IPS DF 6.9 (cell line): Measurements from ENCODE around the gene CASQ2.

Experiments used
- DNase-seq: peaks from one replicate; pipeline ENCODE4 v3.0.0-alpha.2; 2013; ENCODE audit warnings: low read depth, low spot score
- H3K27ac ChIP-seq: one replicate; pipeline ENCODE4 v1.5.1; 2013; ENCODE audit warnings: low read length, control low read depth
- H3K27me3 ChIP-seq: 2 replicates; pipeline ENCODE4 v1.6.1; 2013; ENCODE audit warnings: mild to moderate bottlenecking, low read length; ENCODE audit not compliant: control insufficient read depth, insufficient read depth
- H3K36me3 ChIP-seq: 2 replicates; pipeline ENCODE4 v1.6.1; 2013; ENCODE audit warnings: low read length; ENCODE audit not compliant: control insufficient read depth, insufficient read depth
- H3K4me1 ChIP-seq: 2 replicates; pipeline ENCODE4 v1.6.1; 2013; ENCODE audit warnings: low read length; ENCODE audit not compliant: control insufficient read depth, insufficient read depth
- H3K4me3 ChIP-seq: 2 replicates; pipeline ENCODE4 v1.5.1; 2013; ENCODE audit warnings: mild to moderate bottlenecking, low read length
- H3K9me3 ChIP-seq: 2 replicates; pipeline ENCODE4 v1.6.1; 2013; ENCODE audit warnings: low read length, inconsistent platforms; ENCODE audit not compliant: control insufficient read depth, insufficient read depth
- WGBS: extraction: QIAGEN DNeasy Blood & Tissue Kit; methylation state at CpG from one replicate; pipeline ENCODE4 v1.1.7; 2013; ENCODE audit warnings: mixed read lengths, missing lambda C conversion rate; ENCODE audit not compliant: insufficient read length, insufficient coverage; 5-methylcytosine and 5-hydroxymethylcytosine counted together

The CASQ2 gene

GRCh38 chr1:115797486-115797885 is 29.0 kb upstream of the CASQ2 start:
- no peaks in the 10 kb centered on the region for H3K27me3 ChIP-seq
- H3K4me1 ChIP-seq: 0 out of 2 replicates have a peak, but pooled peaks cover 3% of the 10 kb centered on the region
- WGBS: no CpG with 5 or more reads among the region's 4 CpGs
- no peak for DNase-seq
- H3K36me3 ChIP-seq: no peaks in the 10 kb centered on the region
- no peak overlapping the region for H3K4me3 ChIP-seq
- no peak overlapping the region for H3K27ac ChIP-seq
- no peaks in the 10 kb centered on the region for H3K9me3 ChIP-seq

- Histone ChIP-seq H3K9me3 (no peaks in the 10 kb centered on the region), H3K27ac (no peak overlapping the region), H3K4me3 (no peak overlapping the region), H3K4me1 (0 out of 2 replicates have a peak, but pooled peaks cover 3% of the 10 kb centered on the region), H3K36me3 (no peaks in the 10 kb centered on the region), H3K27me3 (no peaks in the 10 kb centered on the region)
- no peak for DNase-seq
- no CpG with 5 or more reads among the region's 5 CpGs for WGBS
These were observed 28.4 kb upstream of the CASQ2 start for GRCh38 chr1:115796897-115797296.

GRCh38 chr1:115796036-115796435 is 27.5 kb upstream of the CASQ2 start:
- H3K4me1 ChIP-seq: peaks cover 3% of the 10 kb centered on the region; the same call in 1 of the 2 replicates
- H3K4me3 ChIP-seq: no peak overlapping the region
- no peaks in the 10 kb centered on the region for H3K36me3 ChIP-seq
- WGBS: no CpG with 5 or more reads among the region's 6 CpGs
- H3K27me3 ChIP-seq: no peaks in the 10 kb centered on the region
- DNase-seq: no peak
- H3K9me3 ChIP-seq: no peaks in the 10 kb centered on the region
- H3K27ac ChIP-seq: no peak overlapping the region

GRCh38 chr1:115794976-115795639 is 26.6 kb upstream of the CASQ2 start:
- no peak for DNase-seq
- H3K4me3 ChIP-seq: no peak overlapping the region
- H3K27me3 ChIP-seq: no peaks in the 10 kb centered on the region
- H3K9me3 ChIP-seq: no peaks in the 10 kb centered on the region
- H3K27ac ChIP-seq: no peak overlapping the region
- no CpG with 5 or more reads among the region's 4 CpGs for WGBS
- peaks cover 3% of the 10 kb centered on the region for H3K4me1 ChIP-seq
- H3K36me3 ChIP-seq: no peaks in the 10 kb centered on the region

- Histone ChIP-seq H3K27me3 (no peaks in the 10 kb centered on the region), H3K4me3 (no peak overlapping the region), H3K4me1 (peaks cover 3% of the 10 kb centered on the region), H3K36me3 (no peaks in the 10 kb centered on the region), H3K9me3 (no peaks in the 10 kb centered on the region), H3K27ac (no peak overlapping the region)
- no CpG with 5 or more reads among the region's 9 CpGs for WGBS
- DNase-seq: no peak
These were observed 24.6 kb upstream of the CASQ2 start for GRCh38 chr1:115793162-115793561.

GRCh38 chr1:115791816-115792215 is 23.3 kb upstream of the CASQ2 start:
- peaks cover 3% of the 10 kb centered on the region for H3K4me1 ChIP-seq
- H3K27me3 ChIP-seq: no peaks in the 10 kb centered on the region
- no peaks in the 10 kb centered on the region for H3K9me3 ChIP-seq
- H3K36me3 ChIP-seq: no peaks in the 10 kb centered on the region
- DNase-seq: no peak
- no peak overlapping the region for H3K27ac ChIP-seq
- no CpG with 5 or more reads among the region's 3 CpGs for WGBS
- no peak overlapping the region for H3K4me3 ChIP-seq

- Histone ChIP-seq H3K36me3 (no peaks in the 10 kb centered on the region), H3K27me3 (no peaks in the 10 kb centered on the region), H3K9me3 (no peaks in the 10 kb centered on the region), H3K4me3 (no peak overlapping the region), H3K27ac (no peak overlapping the region), H3K4me1 (peaks cover 3% of the 10 kb centered on the region)
- DNase-seq: no peak
- WGBS: no CpG with 5 or more reads among the region's 6 CpGs
These were observed 22.3 kb upstream of the CASQ2 start for GRCh38 chr1:115790846-115791245.

GRCh38 chr1:115790356-115790755 is 21.8 kb upstream of the CASQ2 start:
- Histone ChIP-seq H3K27me3 (no peaks in the 10 kb centered on the region), H3K36me3 (no peaks in the 10 kb centered on the region), H3K9me3 (no peaks in the 10 kb centered on the region), H3K27ac (no peak overlapping the region), H3K4me3 (no peak overlapping the region), H3K4me1 (peaks cover 3% of the 10 kb centered on the region)
- no CpG with 5 or more reads among the region's 3 CpGs for WGBS
- no peak for DNase-seq

- no peak overlapping the region for H3K27ac ChIP-seq
- no peak for DNase-seq
- no peaks in the 10 kb centered on the region for H3K9me3 ChIP-seq
- H3K4me3 ChIP-seq: no peak overlapping the region
- H3K27me3 ChIP-seq: no peaks in the 10 kb centered on the region
- no peaks in the 10 kb centered on the region for H3K36me3 ChIP-seq
- no peaks in the 10 kb centered on the region for H3K4me1 ChIP-seq
These were observed 14.8 kb upstream of the CASQ2 start for GRCh38 chr1:115783311-115783710.

GRCh38 chr1:115782571-115783281 is 14.2 kb upstream of the CASQ2 start:
- Histone ChIP-seq H3K27me3 (no peaks in the 10 kb centered on the region), H3K27ac (no peak overlapping the region), H3K4me3 (no peak overlapping the region), H3K4me1 (no peaks in the 10 kb centered on the region), H3K9me3 (no peaks in the 10 kb centered on the region), H3K36me3 (no peaks in the 10 kb centered on the region)
- no CpG with 5 or more reads among the region's 1 CpG for WGBS
- DNase-seq: no peak

- H3K4me3 ChIP-seq: no peak overlapping the region
- no peaks in the 10 kb centered on the region for H3K36me3 ChIP-seq
- H3K27ac ChIP-seq: no peak overlapping the region
- no peaks in the 10 kb centered on the region for H3K27me3 ChIP-seq
- H3K4me1 ChIP-seq: no peaks in the 10 kb centered on the region
- no peaks in the 10 kb centered on the region for H3K9me3 ChIP-seq
- no peak for DNase-seq
- no CpG with 5 or more reads among the region's 3 CpGs for WGBS
These were observed 13.3 kb upstream of the CASQ2 start for GRCh38 chr1:115781851-115782250.
